ENCODE measurements around the gene USH1C.

DNA sequence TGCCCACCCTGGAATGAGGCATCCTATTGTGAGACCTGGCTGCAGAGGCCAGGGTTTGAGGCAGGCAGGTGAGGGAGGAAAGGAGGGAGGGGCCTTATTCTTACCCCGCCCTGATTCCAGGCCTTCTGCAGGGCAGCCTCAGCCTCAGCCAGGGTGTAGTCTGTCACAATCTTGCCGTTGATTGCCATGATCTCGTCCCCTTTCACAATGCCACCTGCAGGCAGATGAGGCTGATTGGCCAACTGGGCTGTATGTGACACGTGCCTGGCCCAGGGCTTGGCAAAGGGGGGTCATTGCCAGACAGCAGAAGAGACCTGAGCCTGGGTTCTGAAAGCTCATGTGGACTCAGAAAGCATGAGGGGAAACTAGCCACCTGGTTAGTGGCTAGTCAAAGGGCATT, 46.2 kb downstream of the USH1C start:
- TF ChIP-seq, protein P1, sequence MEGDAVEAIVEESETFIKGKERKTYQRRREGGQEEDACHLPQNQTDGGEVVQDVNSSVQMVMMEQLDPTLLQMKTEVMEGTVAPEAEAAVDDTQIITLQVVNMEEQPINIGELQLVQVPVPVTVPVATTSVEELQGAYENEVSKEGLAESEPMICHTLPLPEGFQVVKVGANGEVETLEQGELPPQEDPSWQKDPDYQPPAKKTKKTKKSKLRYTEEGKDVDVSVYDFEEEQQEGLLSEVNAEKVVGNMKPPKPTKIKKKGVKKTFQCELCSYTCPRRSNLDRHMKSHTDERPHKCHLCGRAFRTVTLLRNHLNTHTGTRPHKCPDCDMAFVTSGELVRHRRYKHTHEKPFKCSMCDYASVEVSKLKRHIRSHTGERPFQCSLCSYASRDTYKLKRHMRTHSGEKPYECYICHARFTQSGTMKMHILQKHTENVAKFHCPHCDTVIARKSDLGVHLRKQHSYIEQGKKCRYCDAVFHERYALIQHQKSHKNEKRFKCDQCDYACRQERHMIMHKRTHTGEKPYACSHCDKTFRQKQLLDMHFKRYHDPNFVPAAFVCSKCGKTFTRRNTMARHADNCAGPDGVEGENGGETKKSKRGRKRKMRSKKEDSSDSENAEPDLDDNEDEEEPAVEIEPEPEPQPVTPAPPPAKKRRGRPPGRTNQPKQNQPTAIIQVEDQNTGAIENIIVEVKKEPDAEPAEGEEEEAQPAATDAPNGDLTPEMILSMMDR (IDR thresholded peaks at IDR 0.05), result no peak
- no peak for TF ChIP-seq POLR2A (IDR thresholded peaks at IDR 0.05)
